ENCODE results near the gene PTPN18. TPM values are rescaled to one million over a fixed set of nuclear protein-coding genes. Genes with fewer than 3 reads are reported as not detected.
"Not testable (repeated sequence)": the region's sequence is repeated elsewhere in the genome, so short reads cannot be mapped to it uniquely, and the experiment has no call there.

Gene PTPN18
- total RNA-seq, 2 donors from 2014 or later = 16.4 to 19.6 TPM

DNA sequence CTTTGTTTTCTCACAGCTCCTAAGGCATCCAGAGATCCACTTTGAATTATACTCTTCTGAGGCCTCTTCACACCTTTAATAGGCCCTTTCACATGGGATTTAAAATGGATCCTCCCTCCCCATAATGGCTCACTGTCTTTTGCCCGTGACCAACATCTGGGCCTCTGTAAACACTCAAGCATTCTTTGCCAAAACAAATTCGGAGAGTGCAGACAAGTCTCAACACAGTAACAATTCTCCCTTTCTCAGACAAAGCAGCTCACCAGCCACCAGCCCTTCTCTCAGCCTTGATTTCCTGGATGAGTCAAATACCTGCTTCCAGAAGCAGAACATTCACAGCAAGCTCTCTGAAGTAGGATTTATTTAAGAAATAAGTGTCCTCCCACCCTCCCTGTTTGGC, 27.1 kb upstream of the PTPN18 start:
- H3K4me3 ChIP-seq (ENCODE audit: low read length) = no peak overlapping the region
- Mint-ChIP-seq H3K4me3 (no peak overlapping the region), H3K9me3 (peaks cover 3% of the 10 kb centered on the region), H3K4me1 (peaks cover 11% of the 10 kb centered on the region), H3K27me3 (ENCODE audit: insufficient read depth) (peaks cover 59% of the 10 kb centered on the region), H3K36me3 (ENCODE audit: low read depth) (no peaks in the 10 kb centered on the region), H3K27ac (peak overlapping the region; percentile 3)
- no peak overlapping the region for H3K9ac ChIP-seq (ENCODE audit: extremely low read depth, low read length, poor library complexity, severe bottlenecking)
- TF ChIP-seq, protein P1, sequence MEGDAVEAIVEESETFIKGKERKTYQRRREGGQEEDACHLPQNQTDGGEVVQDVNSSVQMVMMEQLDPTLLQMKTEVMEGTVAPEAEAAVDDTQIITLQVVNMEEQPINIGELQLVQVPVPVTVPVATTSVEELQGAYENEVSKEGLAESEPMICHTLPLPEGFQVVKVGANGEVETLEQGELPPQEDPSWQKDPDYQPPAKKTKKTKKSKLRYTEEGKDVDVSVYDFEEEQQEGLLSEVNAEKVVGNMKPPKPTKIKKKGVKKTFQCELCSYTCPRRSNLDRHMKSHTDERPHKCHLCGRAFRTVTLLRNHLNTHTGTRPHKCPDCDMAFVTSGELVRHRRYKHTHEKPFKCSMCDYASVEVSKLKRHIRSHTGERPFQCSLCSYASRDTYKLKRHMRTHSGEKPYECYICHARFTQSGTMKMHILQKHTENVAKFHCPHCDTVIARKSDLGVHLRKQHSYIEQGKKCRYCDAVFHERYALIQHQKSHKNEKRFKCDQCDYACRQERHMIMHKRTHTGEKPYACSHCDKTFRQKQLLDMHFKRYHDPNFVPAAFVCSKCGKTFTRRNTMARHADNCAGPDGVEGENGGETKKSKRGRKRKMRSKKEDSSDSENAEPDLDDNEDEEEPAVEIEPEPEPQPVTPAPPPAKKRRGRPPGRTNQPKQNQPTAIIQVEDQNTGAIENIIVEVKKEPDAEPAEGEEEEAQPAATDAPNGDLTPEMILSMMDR (conservative IDR thresholded peaks at IDR 0.05) = no peak
- no peak overlapping the region for H3K27ac ChIP-seq (ENCODE audit: low read depth, low read length)
- no peaks in the 10 kb centered on the region for H3K9me3 ChIP-seq (ENCODE audit: control insufficient read depth, low read length)
- 36 to 52% methylated on average over 2 of the region's 2 CpGs for WGBS, 2 experiments (ENCODE audit: insufficient coverage in 1 of 2, insufficient read length in 1 of 2)
- peak; percentile 67 for DNase-seq
- H3K4me1 ChIP-seq (ENCODE audit: control insufficient read depth, insufficient read depth, low read length) = peaks cover 6% of the 10 kb centered on the region
- H3K36me3 ChIP-seq (ENCODE audit: control insufficient read depth, insufficient read depth, low read length) = no peaks in the 10 kb centered on the region
- H3K27me3 ChIP-seq (ENCODE audit: control insufficient read depth, insufficient read depth, low read length, poor library complexity, severe bottlenecking) = peaks cover 18% of the 10 kb centered on the region

GRCh38 chr2:130332271-130333073, 23.4 kb upstream of the PTPN18 start:
- Histone ChIP-seq H3K9me3 (ENCODE audit: control insufficient read depth, low read length) (no peaks in the 10 kb centered on the region), H3K4me3 (ENCODE audit: low read length) (no peak overlapping the region), H3K27me3 (ENCODE audit: control insufficient read depth, insufficient read depth, low read length, poor library complexity, severe bottlenecking) (peaks cover 11% of the 10 kb centered on the region), H3K9ac (ENCODE audit: extremely low read depth, low read length, poor library complexity, severe bottlenecking) (no peak overlapping the region), H3K4me1 (ENCODE audit: control insufficient read depth, insufficient read depth, low read length) (peaks cover 6% of the 10 kb centered on the region), H3K27ac (ENCODE audit: low read depth, low read length) (no peak overlapping the region), H3K36me3 (ENCODE audit: control insufficient read depth, insufficient read depth, low read length) (no peaks in the 10 kb centered on the region)
- H3K9me3 Mint-ChIP-seq = peaks cover 1% of the 10 kb centered on the region
- WGBS, 2 experiments (ENCODE audit: insufficient coverage in 1 of 2, insufficient read length in 1 of 2) = 46 to 52% methylated on average over 10 to 29 of the region's 29 CpGs
- peak; percentile 94 for DNase-seq
- peaks cover 48% of the 10 kb centered on the region for H3K27me3 Mint-ChIP-seq (ENCODE audit: insufficient read depth)
- H3K36me3 Mint-ChIP-seq (ENCODE audit: low read depth) = no peaks in the 10 kb centered on the region
- TF ChIP-seq, protein P1 (conservative IDR thresholded peaks at IDR 0.05) = peak; percentile 99
- peak overlapping the region; percentile 74 for H3K27ac Mint-ChIP-seq
- H3K4me3 Mint-ChIP-seq = peak overlapping the region; percentile 44
- H3K4me1 Mint-ChIP-seq = peaks cover 16% of the 10 kb centered on the region

- peaks cover 43% of the 10 kb centered on the region for H3K27me3 Mint-ChIP-seq (ENCODE audit: insufficient read depth)
- H3K4me1 Mint-ChIP-seq = peaks cover 17% of the 10 kb centered on the region
- not testable (repeated sequence) for H3K36me3 Mint-ChIP-seq (ENCODE audit: low read depth); H3K27ac Mint-ChIP-seq; H3K4me3 ChIP-seq (ENCODE audit: low read length); H3K9ac ChIP-seq (ENCODE audit: extremely low read depth, low read length, poor library complexity, severe bottlenecking); H3K9me3 ChIP-seq (ENCODE audit: control insufficient read depth, low read length); H3K36me3 ChIP-seq (ENCODE audit: control insufficient read depth, insufficient read depth, low read length); H3K4me1 ChIP-seq (ENCODE audit: control insufficient read depth, insufficient read depth, low read length); H3K9me3 Mint-ChIP-seq; DNase-seq; H3K27ac ChIP-seq (ENCODE audit: low read depth, low read length); H3K4me3 Mint-ChIP-seq
- H3K27me3 ChIP-seq (ENCODE audit: control insufficient read depth, insufficient read depth, low read length, poor library complexity, severe bottlenecking) = peaks cover 11% of the 10 kb centered on the region
- WGBS, 2 experiments (ENCODE audit: insufficient coverage in 1 of 2, insufficient read length in 1 of 2) = 95 to 97% methylated on average over 8 of the region's 8 CpGs
Measured at GRCh38 chr2:130333253-130333652, 22.6 kb upstream of the PTPN18 start.

Measured in endodermal cell (in vitro differentiated cells).